GM19438 (cell line): ENCODE measurements around the gene HOXD3.

ENCODE experiments used
- ATAC-seq: cut with Tn5 transposase; IDR thresholded peaks from one replicate; pipeline ENCODE4 v1.9.1; 2021; ENCODE audit warnings: low read depth; ENCODE audit not compliant: unreplicated experiment

Gene HOXD3

DNA sequence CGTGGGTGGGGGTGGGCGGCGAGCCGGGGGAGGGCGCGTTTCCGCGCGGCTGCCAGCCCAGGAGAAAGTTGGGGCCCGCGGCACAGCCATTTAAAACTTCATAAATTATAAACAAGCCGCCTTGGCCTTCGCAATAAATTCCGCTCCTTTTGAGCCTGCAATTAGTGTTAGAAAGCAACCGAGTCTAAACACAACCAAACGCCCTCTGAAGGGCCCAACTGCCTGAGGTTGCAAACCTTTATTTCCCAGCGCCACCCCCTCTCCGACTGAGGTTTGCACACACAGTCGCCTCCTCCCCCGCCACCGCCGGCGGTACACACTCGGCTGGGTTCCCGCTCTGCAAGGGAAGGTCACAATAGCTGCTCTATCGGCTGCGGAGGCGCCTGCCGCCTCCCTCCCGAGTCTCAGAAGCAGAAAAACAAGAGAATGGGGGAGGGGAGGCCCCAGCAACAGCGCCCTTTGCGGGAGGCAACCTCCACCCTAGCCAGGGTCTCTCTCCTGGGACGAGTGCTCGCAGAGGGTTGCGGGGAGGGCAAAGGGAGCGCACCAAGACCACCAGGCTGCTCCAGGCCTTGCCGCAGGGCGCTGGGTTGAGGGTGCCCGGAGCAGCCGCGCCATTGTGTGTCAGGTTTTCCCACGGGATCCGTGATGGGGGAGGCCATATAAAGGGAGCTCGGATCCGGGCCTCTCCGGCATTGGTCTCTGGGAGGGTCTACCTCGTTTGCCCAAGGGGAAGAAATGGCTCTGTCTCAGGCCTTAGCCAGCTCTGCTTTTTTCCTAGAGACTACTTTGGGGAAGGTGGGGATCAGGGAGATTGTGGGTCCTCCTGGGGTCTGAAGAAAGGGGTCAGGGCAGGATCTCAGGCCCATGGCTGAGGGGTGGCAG lies 18.0 kb downstream of the HOXD3 start:
- ATAC-seq, result no peak

- ATAC-seq, result no peak
These were observed 18.9 kb downstream of the HOXD3 start for GRCh38 chr2:176175709-176176607.

- ATAC-seq, result no peak
These were observed 20.5 kb downstream of the HOXD3 start for GRCh38 chr2:176177580-176178037.

DNA sequence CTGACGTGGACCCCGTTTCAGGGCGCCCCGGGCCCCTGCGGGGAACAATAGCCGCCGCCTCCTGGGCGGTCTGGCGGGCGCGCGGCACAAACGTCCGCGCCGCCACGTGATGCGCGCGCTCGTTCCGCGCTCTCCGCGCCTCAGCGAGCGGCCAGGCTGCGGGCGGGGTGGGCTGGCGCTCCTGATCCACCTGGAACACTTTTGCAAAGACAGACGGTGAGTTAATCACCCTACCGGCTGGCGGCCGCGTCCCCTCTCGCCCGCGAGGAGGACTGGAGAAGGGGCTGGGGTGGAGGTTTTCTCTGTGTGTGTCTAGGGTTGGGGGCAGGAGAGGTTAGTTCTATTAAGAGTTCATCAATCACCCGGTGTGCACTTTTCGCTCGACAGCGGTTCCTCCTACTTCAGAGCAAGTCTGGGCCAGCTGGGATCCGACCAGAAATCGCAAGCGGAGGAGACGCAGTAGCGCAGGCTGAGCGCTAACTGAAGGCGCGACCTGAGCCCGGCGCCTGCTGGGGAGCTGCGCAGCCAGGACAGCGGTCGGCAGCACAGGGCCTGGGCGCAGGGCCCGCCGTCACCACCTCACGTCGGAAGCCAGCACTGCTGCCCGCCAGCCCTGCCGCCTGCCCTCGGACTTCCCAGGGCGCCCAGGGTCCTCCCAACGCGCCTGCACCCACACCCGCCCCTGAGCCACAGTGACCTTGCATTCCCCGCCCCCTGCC lies 21.1 kb downstream of the HOXD3 start:
- ATAC-seq, result no peak

- no peak for ATAC-seq
These were observed 21.7 kb downstream of the HOXD3 start for GRCh38 chr2:176178757-176179295.

- no peak for ATAC-seq
These were observed 24.4 kb downstream of the HOXD3 start for GRCh38 chr2:176181551-176181950.

DNA sequence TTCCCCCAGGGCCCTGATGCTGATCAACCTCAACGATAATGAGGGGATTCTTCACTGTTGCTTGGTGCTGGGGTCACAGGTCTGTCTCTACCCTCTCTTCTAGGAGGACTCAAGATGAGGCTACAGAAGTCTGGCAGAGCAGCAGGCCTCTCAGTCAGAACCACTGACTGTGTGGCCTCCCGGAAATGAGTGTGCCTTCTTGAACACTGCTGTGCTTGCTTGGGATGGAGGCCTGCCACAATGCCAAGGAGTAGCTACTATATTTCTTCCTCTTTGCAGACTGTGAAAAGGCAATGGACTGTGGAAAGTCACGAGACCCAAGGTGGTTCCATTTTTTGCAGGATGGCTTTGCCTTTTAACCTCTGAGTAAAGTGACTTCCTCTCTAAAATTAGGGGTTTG lies 25.6 kb downstream of the HOXD3 start:
- no peak for ATAC-seq

DNA sequence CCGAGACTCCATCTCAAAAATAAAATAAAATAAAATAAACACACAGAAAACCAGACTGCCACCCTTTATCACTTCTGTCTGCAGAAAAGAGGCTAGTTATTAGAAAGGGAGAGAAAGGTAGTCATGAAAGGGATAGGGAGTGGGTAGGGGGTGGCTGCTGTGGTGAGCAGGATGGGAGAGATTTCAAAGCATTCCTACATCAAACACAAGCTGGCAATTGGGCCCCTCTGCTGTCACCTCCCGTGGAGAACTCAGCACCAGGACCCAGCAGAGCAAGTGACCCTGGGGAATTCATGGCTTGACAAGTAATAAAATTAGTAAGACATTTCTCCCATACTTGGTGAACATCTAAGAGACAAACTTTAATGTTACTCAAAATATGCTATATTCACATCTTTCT lies 27.6 kb downstream of the HOXD3 start:
- ATAC-seq, result no peak

DNA sequence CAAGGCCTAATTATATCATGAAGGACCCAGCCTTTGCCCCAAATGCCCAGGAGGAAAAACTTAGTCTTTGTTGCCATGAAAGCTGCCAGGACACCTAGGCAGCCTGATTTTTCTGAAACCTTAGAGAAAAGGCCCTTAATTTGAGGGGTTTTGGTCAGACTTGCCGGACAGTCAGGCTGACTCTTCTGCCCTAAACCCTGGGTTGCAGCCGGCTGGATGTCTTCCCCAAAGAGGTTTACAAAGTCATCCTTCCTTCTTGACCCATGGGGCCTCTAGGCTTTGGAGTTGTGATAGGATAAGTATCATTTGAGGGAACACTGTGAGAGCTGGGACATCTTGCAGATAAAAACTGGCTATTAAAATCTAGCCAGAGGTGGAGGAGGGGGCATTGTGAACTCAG lies 28.9 kb downstream of the HOXD3 start:
- ATAC-seq, result no peak

- ATAC-seq, result no peak
These were observed 30.2 kb downstream of the HOXD3 start for GRCh38 chr2:176187200-176187898.

DNA sequence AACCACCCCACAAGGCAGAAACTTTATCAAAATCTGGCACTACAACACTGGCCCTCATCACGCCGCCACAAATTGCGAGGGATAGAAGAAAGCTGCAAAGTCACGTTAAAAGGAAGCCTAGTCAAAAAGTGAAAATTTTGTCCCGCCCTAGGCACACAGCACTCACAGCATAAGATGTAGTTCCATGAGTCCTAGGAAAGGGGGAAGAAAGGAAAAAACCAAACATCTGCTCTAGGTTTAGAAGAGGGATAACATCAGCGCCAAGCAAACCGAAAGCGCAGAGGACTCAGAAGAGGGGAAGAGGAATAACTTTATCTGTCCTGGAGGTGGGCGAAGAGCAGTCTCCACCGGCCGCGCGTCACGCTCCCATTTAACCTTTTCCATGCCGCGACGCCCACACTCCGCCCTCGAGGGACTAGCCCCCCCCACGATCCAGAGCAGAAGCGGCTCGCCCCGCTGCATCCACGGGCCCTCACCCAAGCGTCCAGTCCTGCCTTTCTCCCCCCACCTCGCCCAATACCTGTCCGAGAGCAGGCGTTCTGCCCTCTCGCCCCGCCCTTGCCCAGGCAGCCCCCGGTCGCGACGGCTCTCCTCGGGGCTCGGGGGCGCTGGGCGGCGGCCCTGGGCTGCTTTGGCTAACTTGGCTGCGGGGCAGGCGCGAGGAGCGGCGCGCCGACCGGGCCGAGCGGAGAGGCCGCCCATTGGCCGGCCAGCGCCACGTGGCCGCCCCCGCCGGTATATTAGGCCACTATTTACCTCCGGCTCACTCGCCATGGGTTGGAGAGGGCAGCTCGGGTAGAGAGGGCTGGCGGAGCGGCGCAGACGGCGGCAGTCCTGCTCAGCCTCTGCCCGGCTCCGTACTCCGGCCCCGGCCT lies 31.0 kb downstream of the HOXD3 start, which contains the start of gene HOXD1:
TSS of gene HOXD1 (plus strand) at position 770 of the 875 bp plus-strand sequence. CDS start 134 bp downstream, outside the sequence.
- ATAC-seq, result peak; percentile 65

DNA sequence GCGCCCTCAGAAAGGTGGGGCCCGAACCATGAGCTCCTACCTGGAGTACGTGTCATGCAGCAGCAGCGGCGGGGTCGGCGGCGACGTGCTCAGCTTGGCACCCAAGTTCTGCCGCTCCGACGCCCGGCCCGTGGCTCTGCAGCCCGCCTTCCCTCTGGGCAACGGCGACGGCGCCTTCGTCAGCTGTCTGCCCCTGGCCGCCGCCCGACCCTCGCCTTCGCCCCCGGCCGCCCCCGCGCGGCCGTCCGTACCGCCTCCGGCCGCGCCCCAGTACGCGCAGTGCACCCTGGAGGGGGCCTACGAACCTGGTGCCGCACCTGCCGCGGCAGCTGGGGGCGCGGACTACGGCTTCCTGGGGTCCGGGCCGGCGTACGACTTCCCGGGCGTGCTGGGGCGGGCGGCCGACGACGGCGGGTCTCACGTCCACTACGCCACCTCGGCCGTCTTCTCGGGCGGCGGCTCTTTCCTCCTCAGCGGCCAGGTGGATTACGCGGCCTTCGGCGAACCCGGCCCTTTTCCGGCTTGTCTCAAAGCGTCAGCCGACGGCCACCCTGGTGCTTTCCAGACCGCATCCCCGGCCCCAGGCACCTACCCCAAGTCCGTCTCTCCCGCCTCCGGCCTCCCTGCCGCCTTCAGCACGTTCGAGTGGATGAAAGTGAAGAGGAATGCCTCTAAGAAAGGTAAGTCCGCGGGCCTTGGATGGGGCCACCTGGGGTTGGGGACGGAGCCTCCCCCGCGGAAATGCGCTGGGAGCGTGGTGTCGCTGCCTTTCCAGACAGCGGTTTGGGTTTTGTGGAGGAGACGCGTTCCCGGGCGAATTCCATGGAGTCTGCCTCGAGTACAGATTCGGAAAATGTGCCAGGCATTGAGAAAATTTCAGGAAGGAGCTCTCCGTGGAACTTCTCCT lies 31.9 kb downstream of the HOXD3 start:
- ATAC-seq, result peak; percentile 25

DNA sequence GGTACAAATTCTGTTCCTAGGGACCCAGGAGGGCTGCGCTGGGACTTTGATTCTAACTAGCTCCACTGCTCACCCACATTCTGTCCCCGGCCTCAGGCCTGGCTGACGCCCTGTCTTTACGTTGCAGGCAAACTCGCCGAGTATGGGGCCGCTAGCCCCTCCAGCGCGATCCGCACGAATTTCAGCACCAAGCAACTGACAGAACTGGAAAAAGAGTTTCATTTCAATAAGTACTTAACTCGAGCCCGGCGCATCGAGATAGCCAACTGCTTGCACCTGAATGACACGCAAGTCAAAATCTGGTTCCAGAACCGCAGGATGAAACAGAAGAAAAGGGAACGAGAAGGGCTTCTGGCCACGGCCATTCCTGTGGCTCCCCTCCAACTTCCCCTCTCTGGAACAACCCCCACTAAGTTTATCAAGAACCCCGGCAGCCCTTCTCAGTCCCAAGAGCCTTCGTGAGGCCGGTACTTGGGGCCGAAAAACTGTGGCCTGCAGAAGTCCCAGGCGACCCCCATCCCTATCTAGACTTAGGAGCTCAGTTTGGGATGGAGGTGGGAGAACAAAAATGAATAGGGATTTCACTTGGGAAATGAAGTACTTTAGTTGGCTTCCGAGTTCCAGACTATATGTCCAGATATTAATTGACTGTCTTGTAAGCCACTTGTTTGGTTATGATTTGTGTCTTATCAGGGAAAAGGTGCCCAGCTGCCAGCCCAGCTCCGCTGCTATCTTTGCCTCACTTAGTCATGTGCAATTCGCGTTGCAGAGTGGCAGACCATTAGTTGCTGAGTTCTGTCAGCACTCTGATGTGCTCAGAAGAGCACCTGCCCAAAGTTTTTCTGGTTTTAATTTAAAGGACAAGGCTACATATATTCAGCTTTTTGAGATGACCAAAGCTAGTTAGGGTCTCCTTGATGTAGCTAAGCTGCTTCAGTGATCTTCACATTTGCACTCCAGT lies 32.9 kb downstream of the HOXD3 start:
- ATAC-seq, result no peak

DNA sequence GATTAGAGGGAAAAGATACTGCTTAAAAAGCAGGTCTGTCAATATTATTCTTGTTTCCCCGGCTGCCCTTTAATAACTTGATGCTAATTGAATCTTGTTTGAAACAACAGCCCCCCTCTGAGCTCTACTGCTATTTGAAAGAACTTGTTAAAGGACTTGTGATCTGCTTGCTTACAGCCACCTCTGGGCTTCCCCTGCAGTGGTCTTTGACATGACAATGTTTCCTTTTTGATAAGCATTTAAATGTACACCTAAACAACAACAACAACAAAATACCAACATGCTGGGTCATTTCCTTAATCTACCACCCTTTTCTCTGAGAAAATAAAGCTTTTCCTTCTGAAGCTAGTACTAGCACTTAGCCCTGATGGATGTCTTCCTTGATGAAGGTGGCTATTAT lies 35.2 kb downstream of the HOXD3 start:
- no peak for ATAC-seq

DNA sequence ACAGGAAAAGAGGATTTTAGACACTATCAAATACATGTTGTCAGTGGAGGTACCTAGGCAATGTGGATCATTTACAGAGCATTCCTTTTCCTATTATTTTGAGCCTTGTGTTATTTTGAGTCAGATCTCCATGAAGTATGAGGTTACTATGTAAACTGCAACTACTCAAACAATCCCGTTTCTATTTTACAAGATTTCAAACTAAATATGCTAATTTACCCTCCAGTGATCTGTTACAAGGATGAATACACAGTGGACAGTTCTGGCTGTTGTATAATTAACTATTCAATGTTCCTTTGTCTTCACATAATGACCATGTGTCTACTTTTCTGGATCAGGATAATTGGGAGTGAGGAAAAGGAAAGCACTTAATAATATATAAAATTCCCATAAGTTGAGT lies 35.9 kb downstream of the HOXD3 start:
- ATAC-seq, result no peak

- ATAC-seq, result no peak
These were observed 42.8 kb downstream of the HOXD3 start for GRCh38 chr2:176199902-176200301.

DNA sequence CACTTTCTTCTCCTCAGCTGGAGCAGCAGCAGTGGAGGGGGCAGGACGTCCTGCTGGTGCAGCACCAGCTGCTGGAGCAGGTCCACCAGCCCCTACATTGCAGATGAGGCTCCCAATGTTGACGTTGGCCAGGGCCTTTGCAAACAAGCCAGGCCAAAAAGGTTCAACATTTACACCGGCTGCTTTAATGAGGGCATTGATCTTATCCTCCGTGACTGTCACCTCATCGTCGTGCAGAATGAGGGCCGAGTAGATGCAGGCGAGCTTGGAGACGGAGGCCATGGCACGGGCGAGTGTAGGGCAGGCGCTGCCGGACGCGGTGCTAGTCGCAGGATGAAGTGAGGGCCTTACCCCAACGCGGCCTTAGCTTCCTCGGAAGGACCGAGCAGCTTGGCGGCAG lies 43.9 kb downstream of the HOXD3 start:
- ATAC-seq, result no peak
